Myocyte (in vitro differentiated cells): ENCODE measurements around the gene EXOC4. TPM values are rescaled to one million over a fixed set of nuclear protein-coding genes. Genes with fewer than 3 reads are reported as not detected.

Experiments used
- DNase-seq: peaks from one replicate; pipeline ENCODE4 v3.0.0-alpha.2; 2012; ENCODE audit warnings: low read depth
- total RNA-seq: library from RNA; depleted of rRNA; stranded (reverse); fragments of >200 nt; gene quantifications from 2 replicates; pipeline ENCODE4 v1.2.3, GENCODE V29; 2014

The EXOC4 gene
- total RNA-seq, 1 donor from 2014 or later = 106 TPM

GRCh38 chr7:133780912-133781311 is 528.0 kb downstream of the EXOC4 start:
- DNase-seq = no peak

GRCh38 chr7:133781486-133782090 is 528.7 kb downstream of the EXOC4 start:
- no peak for DNase-seq

GRCh38 chr7:133782470-133782869 is 529.6 kb downstream of the EXOC4 start:
- no peak for DNase-seq

GRCh38 chr7:133783276-133783675 is 530.4 kb downstream of the EXOC4 start:
- DNase-seq = no peak

GRCh38 chr7:133784486-133785001 is 531.7 kb downstream of the EXOC4 start:
- DNase-seq = peak; percentile 79

GRCh38 chr7:133786401-133786937 is 533.6 kb downstream of the EXOC4 start:
- DNase-seq = no peak

GRCh38 chr7:133789974-133790373 is 537.1 kb downstream of the EXOC4 start:
- peak; percentile 28 for DNase-seq

GRCh38 chr7:133790911-133791310 is 538.0 kb downstream of the EXOC4 start:
- no peak for DNase-seq

- peak; percentile 76 for DNase-seq
Observed at GRCh38 chr7:133794479-133794878, 541.6 kb downstream of the EXOC4 start.

GRCh38 chr7:133795068-133795665 is 542.3 kb downstream of the EXOC4 start:
- DNase-seq = no peak

- no peak for DNase-seq
Observed at GRCh38 chr7:133796782-133797745, 544.2 kb downstream of the EXOC4 start.

GRCh38 chr7:133797818-133798520 is 545.1 kb downstream of the EXOC4 start:
- no peak for DNase-seq

GRCh38 chr7:133801341-133801740 is 548.5 kb downstream of the EXOC4 start:
- no peak for DNase-seq

- no peak for DNase-seq
Observed at GRCh38 chr7:133804127-133804526, 551.2 kb downstream of the EXOC4 start.

GRCh38 chr7:133805426-133805825 is 552.5 kb downstream of the EXOC4 start:
- DNase-seq = no peak

- DNase-seq = no peak
Observed at GRCh38 chr7:133807624-133808492, 555.0 kb downstream of the EXOC4 start.

- no peak for DNase-seq
Observed at GRCh38 chr7:133808493-133808866, 555.6 kb downstream of the EXOC4 start.

GRCh38 chr7:133812877-133813276 is 560.0 kb downstream of the EXOC4 start:
- DNase-seq = no peak

- no peak for DNase-seq
Observed at GRCh38 chr7:133815611-133816210, 562.8 kb downstream of the EXOC4 start.

GRCh38 chr7:133819695-133820094 is 566.8 kb downstream of the EXOC4 start:
- DNase-seq = no peak
